Measurements from ENCODE around the gene CDK14.

GRCh38 chr7:91098566-91098965 is 502.4 kb downstream of the CDK14 start:
- no peak; the same call in 1 of the 2 replicates for TF ChIP-seq POLR2AphosphoS5 (IDR thresholded peaks at IDR 0.05; ENCODE audit: borderline replicate concordance, low read depth, low read length)
- no peak for TF ChIP-seq EZH2 (IDR thresholded peaks at IDR 0.05)
- no peak for TF ChIP-seq FOXP2 (optimal IDR thresholded peaks at IDR 0.05; ENCODE audit: control extremely low read depth, extremely low read length, insufficient read depth)

Measured in SK-N-MC (cell line).